DMS79 treated with DMSO at 0.1 percent for 48 hours (cell line): Measurements from ENCODE around the gene RARB.

Source experiments
- DNase-seq: peaks from one replicate; lab custom pipeline; 2025; lab: John Stamatoyannopoulos, UW

RARB gene

GRCh38 chr3:25448750-25449692 is 21.0 kb downstream of the RARB start:
- peak; percentile 49 for DNase-seq

DNA sequence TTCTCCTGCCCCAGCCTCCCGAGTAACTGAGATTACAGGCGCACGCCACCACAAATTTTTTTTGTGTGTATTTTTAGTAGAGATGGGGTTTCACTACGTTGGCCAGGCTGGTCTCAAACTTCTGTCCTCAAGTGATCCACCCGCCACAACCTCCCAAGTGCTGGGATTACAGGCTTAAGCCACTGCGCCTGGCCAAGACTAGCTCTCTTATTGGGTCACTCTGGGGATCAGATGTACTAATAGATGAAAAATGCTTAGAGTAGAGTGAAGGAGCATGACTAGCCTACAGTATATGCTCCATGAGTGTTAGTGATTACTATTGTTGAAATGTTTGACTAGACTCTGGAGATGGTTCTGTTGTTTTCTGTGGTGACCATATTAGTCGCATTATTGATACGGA is 21.8 kb downstream of the RARB start:
- DNase-seq, result no peak

DNA sequence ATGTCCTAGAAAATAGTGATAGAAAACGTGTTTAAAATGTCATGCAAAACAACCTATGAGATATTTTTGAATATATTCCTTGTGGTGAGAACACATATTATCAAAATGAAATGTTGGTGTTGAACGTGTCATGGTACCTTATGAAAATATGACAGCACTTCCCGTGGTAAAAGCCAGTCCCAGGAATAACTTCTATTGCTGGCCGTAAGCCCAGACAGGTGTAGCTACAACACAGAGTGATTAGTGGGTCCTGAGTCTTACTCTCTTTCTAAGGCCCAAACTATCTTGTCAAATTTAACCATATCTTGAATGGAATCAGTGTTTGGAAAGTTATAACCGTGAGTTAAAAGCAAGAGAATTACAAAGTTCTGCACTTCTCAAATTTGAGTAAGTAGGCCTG is 24.1 kb downstream of the RARB start:
- DNase-seq, result no peak

GRCh38 chr3:25452740-25453139 is 24.7 kb downstream of the RARB start:
- DNase-seq, result no peak

GRCh38 chr3:25453619-25454004 is 25.5 kb downstream of the RARB start:
- DNase-seq, result no peak

- no peak for DNase-seq
Measured at GRCh38 chr3:25454005-25454927, 26.2 kb downstream of the RARB start.

DNA sequence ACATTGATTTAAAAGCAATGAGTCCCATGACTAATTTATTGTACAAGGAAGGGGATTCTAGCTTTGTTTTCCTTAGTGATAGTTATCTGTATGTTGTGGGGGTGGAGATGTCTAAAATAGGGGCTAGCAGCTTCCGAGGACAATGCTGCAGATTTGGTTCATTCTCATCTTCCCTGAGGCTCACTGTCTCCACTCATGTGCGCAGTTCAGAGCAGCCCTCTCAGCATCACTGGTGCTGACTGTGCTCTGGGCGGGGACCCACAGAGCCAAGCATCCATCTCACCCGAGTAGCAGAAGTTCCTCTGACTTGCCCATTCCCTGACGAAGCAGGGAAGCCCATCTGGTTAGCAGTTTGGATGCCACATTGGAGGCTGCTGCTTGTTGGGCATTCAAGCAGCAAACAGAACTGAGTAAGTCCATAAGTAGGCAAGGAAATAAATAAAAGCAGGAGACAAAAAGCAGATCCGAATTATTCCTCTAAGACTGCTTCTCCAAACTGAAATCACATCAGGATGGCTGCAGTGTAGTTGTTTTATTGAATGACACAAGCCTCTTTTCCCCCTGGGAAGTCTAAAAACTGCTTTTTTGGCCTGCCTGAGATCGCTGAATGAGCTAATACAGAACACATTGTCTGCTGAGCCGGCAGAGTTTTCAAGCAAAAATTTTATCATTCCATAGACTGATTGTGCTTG is 27.5 kb downstream of the RARB start:
- DNase-seq, result no peak

GRCh38 chr3:25456723-25457670 is 28.9 kb downstream of the RARB start:
- no peak for DNase-seq

DNA sequence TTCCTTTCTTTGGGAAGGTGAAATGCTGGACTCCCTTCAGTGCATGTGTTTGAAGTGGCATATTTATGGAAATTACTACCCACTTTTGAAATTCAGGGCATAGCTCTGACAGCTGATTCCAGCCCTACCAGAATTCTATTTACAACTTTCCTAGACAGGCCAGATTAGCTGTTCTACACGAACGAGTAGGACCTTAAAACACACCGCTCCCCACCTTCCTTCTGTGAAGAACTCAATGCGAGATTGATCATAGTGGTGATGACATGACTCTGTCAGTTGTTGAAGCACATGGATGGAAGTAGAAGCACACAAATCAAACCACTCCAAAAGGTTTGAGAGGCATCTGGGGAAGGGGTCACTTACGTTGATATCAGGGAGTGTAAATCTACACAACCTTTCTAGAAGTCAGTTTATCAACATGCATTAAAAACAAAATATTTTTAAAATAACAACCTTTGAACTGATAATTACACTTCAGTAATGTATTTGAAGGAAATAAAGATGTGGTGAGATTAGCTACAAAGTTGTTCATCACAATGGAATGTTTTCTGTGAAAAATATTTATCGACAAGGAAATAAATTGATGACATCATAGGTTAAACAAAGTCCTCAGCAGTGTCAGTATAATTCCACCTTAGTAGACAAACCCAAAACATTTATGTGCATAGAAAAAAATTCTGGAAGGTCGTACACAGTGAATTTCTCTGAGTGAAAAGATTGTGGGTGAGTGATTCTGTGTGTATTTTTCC is 29.8 kb downstream of the RARB start:
- no peak for DNase-seq

DNA sequence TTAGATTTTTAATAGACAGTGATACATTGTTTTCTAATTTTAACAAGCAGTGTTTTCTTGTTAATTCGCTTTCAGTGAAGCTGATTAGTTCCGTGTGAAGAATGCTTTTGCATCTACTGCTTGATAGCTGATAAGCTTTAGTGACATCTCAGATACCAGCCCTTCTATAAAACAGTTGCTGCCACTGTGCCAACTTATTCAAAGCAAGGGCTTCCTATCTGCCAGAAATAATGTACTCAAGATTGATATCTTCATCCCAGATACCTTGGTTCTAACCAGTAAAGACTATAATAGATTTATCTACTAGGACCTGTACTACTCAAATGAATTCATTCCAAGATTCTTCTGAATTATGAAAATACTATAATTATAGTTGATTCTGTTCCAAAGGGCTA is 30.4 kb downstream of the RARB start:
- DNase-seq, result no peak

GRCh38 chr3:25460751-25461150 is 32.7 kb downstream of the RARB start:
- no peak for DNase-seq

DNA sequence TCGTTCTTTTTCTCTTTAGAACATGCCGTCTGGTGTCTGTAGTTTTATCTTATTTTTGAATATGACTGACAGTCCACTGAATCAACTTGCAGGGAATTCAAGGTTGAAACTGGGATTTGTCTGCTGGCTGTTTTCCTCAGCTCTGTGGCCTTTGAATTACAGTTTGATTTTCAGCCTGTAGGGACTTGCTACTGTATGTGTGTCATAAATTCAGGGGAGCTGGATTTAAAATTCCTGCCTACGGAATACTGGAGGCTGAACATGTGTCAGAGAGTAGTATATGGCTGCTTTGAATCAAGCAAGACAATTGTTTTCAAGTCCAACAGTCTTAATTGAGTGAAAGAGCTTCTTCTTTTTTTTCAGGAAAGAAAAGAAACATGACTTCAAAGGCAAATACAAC is 33.9 kb downstream of the RARB start:
- no peak for DNase-seq

- no peak for DNase-seq
Measured at GRCh38 chr3:25462495-25462894, 34.4 kb downstream of the RARB start.

DNA sequence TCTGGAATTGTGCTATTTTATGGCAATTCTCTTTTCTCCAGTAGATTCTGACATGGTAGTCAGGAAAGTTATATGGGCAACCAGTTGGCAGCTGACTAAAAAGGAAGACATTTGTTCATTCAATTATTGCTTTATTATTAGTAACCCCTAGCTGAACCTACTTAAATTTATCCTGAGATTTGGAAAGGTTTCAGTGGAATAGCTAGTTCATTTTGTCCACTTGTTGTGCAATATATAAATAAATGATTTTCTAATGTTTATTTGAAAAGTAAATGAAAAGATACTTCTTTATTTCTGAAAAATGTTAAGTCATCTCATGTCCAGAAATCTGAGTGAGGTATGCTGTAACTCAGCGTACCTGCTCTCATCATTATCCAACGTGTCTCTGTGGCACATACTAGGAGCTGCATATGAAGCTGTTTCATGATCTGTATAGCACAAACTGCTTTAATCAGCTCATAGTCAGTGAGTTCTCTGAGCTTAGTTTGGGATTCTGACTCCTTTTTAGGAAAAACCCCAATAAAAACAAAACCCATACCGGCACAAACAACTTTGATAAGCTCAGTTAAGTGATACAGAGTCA is 35.9 kb downstream of the RARB start:
- DNase-seq, result no peak

DNA sequence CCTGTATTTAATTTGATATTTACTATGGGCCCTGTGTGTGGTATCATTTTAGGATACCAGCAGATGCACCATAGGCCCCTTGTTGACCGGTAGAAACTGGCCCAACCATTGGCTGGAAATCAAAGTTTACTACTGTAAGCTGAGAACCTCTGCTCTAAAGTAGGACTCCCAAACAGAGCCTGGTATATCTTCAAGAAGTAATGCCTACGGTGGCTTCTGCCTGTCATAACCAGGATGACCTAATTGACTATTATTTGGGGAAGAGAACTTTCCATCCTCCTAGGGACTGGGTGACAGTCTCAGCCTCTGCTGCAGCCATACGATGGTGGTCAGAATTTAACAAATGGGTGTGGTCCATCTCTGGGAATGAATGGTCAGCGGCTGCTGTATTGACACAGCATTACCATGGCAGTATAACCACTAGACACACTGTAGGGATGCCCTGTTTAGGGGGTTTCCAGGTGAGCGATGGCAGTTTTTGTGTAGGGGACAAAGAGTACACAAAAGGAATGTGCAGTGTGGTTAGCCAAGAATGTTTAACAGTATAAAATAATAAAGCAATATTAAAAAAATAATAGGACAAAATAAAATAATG is 37.3 kb downstream of the RARB start:
- no peak for DNase-seq

GRCh38 chr3:25468866-25469319 is 40.8 kb downstream of the RARB start:
- DNase-seq, result no peak

DNA sequence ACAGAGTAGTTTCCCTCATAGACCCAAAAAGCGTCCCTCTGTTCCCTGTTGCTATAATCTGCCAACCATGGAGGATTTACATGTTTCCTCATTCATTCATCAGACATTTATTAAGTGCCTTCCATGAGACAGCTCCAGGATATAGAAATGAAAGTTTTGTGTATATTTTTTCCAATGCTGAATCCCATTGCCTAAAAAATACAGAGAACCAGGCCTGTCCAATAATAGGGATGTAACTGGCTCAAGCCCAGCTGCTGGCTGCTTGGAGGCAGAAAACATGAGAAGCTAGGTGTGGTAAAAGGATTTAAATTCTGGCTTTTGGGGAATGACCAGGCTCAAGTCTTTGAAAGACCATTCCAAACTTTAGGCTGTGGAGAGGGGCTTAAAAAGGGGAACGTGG is 41.5 kb downstream of the RARB start:
- no peak for DNase-seq

GRCh38 chr3:25471081-25471768 is 43.2 kb downstream of the RARB start:
- DNase-seq, result no peak

DNA sequence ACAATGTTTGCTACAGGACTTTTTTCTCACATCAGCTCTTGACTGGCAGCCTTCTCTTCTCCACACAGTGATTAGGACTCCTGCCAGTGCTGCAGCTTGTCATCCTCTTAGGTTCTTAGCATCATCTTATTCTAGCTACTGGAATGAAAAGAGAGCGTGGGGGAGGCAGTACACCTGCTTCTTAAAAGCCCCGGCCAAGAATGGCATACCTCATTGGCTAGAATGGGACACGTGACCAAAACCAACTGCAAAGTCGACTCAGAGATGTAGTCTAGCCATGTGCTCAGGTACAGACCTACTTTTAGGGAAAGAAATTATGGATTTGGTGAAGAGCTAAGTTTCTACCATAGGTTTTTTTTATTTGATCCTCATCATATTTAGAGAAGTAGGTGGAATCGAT is 44.1 kb downstream of the RARB start:
- no peak for DNase-seq
